ENCODE data around the gene GEMIN2. TPM values are rescaled to one million over a fixed set of nuclear protein-coding genes. Genes with fewer than 3 reads are reported as not detected.

The GEMIN2 gene
- total and polyA plus RNA-seq, 7 donors, result 9.7 to 22.6 (median 11.7) TPM

DNA sequence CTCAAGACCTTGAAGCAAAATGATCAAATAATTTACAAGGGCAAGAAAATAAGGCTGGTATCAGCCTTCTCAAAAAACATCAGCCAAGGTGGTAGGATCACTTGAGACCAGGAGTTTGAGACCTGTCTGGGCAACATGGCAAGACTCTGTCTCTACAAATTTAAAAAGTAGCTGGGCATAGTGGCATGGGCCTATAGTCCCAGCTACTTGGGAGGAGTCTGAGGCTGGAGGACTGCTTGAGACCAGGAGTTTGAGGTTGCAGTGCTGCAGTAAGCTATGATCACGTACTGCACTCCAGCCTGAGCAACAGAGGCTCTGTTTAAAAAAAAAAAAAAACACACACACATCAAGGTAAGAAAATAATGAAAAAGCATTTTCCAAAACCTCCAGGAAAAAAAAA, 33.2 kb upstream of the GEMIN2 start:
- DNase-seq (no peak), ATAC-seq (no peak)
- Histone ChIP-seq H3K9me3 (no peaks in the 10 kb centered on the region), H3K4me1 (no peaks in the 10 kb centered on the region), H3K27ac (no peak overlapping the region), H3K27me3 (ENCODE audit: insufficient read depth in 3 of 3, low read length in 2 of 3) (no peaks in the 10 kb centered on the region), H3K4me3 (no peak overlapping the region), H3K36me3 (ENCODE audit: insufficient read depth in 1 of 2, low read depth in 1 of 2) (peaks cover 7 to 98% of the 10 kb centered on the region in 2 donors)
- intact Hi-C loops (cut with DNase I), result no loop called here
- WGBS, 3 donors, result 92 to 97% (median 94%) methylated on average over 1 of the region's 1 CpG
- TF ChIP-seq CTCF (IDR thresholded peaks at IDR 0.05), result no peak

- intact Hi-C loops (cut with DNase I), result no loop called here
- H3K27ac ChIP-seq, result no peak overlapping the region
- H3K4me3 ChIP-seq, result no peak overlapping the region
- DNase-seq (no peak), ATAC-seq (no peak)
- no peaks in the 10 kb centered on the region for H3K4me1 ChIP-seq
- H3K36me3 ChIP-seq (ENCODE audit: insufficient read depth in 1 of 2, low read depth in 1 of 2), result peaks cover 9 to 96% of the 10 kb centered on the region in 2 donors
- no peaks in the 10 kb centered on the region for H3K9me3 ChIP-seq
- H3K27me3 ChIP-seq (ENCODE audit: insufficient read depth in 3 of 3, low read length in 2 of 3), result no peaks in the 10 kb centered on the region
- TF ChIP-seq CTCF (IDR thresholded peaks at IDR 0.05), result no peak
- WGBS, 3 donors, result 73 to 74% (median 74%) methylated on average over 5 of the region's 5 CpGs
Measured at GRCh38 chr14:39083127-39083526, 31.0 kb upstream of the GEMIN2 start.

DNA sequence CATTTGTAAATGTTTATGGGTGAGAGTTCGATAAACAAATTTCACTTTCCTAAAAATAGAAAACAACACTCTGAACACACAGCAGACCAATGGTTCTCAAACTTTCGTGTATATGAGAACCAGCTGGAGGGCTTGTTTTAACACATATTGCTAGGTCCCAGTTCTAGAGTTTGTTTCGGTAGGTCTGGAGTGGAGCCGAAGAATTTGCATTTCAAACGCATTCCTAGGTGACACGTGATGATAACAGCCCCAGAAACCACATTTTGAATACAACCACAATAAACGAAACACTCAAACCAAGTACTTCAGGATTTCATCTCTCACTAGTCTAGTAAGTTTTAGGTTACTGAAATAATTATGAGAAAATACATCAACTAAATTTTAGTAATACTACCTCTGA, 28.2 kb upstream of the GEMIN2 start:
- no peak for ATAC-seq
- 94 to 96% (median 95%) methylated on average over 7 of the region's 7 CpGs for WGBS, 3 donors

DNA sequence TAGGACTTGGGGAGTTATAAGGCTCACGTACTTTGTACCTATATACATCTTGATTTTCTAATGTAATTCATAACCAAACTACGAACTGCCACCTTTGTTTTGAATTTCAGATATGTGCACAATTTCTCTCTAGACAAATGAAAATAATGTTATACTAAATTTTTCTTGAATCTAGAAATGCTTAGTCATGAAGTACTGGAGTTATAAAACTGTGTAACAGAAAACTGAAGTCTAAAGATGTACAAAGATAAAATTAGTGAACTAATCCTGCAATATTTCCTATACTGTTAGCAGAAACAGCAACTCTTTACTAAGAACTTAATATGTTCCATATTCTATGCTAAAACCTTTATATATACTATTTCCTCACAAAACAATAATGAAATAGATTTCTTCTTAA, 26.6 kb upstream of the GEMIN2 start:
- no peak for TF ChIP-seq CTCF (IDR thresholded peaks at IDR 0.05)
- H3K9me3 ChIP-seq, result no peaks in the 10 kb centered on the region
- peaks cover 11 to 99% of the 10 kb centered on the region in 2 donors for H3K36me3 ChIP-seq (ENCODE audit: insufficient read depth in 1 of 2, low read depth in 1 of 2)
- H3K27me3 ChIP-seq (ENCODE audit: insufficient read depth in 3 of 3, low read length in 2 of 3), result no peaks in the 10 kb centered on the region
- H3K4me3 ChIP-seq, result no peak overlapping the region
- H3K27ac ChIP-seq, result no peak overlapping the region
- WGBS, 3 donors, result 96 to 100% (median 99%) methylated on average over 2 of the region's 2 CpGs
- ATAC-seq, result no peak
- no peak for DNase-seq
- intact Hi-C loops (cut with DNase I), result no loop called here
- H3K4me1 ChIP-seq, result no peaks in the 10 kb centered on the region

More for the DNA sequence above, 28.2 kb upstream of the GEMIN2 start:
- Histone ChIP-seq H3K27me3 (ENCODE audit: insufficient read depth in 3 of 3, low read length in 2 of 3) (no peaks in the 10 kb centered on the region), H3K36me3 (ENCODE audit: insufficient read depth in 1 of 2, low read depth in 1 of 2) (peaks cover 11 to 99% of the 10 kb centered on the region in 2 donors), H3K9me3 (no peaks in the 10 kb centered on the region), H3K27ac (no peak overlapping the region), H3K4me1 (no peaks in the 10 kb centered on the region), H3K4me3 (no peak overlapping the region)
- intact Hi-C loops (cut with DNase I), result no loop called here
- TF ChIP-seq CTCF (IDR thresholded peaks at IDR 0.05), result no peak
- no peak for DNase-seq

GRCh38 chr14:39090548-39091111, 23.5 kb upstream of the GEMIN2 start:
- no peak for ATAC-seq
- no peak for TF ChIP-seq CTCF (IDR thresholded peaks at IDR 0.05)
- peaks cover 9 to 95% of the 10 kb centered on the region in 2 donors for H3K36me3 ChIP-seq (ENCODE audit: insufficient read depth in 1 of 2, low read depth in 1 of 2)

More at GRCh38 chr14:39090548-39091111, 23.5 kb upstream of the GEMIN2 start:
- intact Hi-C loops (cut with DNase I), result no loop called here
- H3K27ac ChIP-seq, result no peak overlapping the region
- 90 to 94% (median 91%) methylated on average over 4 of the region's 4 CpGs for WGBS, 3 donors
- no peak overlapping the region for H3K4me3 ChIP-seq
- no peaks in the 10 kb centered on the region for H3K4me1 ChIP-seq
- H3K27me3 ChIP-seq (ENCODE audit: insufficient read depth in 3 of 3, low read length in 2 of 3), result no peaks in the 10 kb centered on the region
- H3K9me3 ChIP-seq, result no peaks in the 10 kb centered on the region
- no peak for DNase-seq

Measured in psoas muscle (tissue), 8 donors.